Heart left ventricle (tissue), 13 donors: Measurements from ENCODE around the gene PDIA6.

ENCODE experiments used
- CTCF ChIP-seq, 12 donors: fragments of 200-600 bp; sonication (generic) in 4 of 12; IDR thresholded peaks; one replicate each; pipeline versions ENCODE4 v1.5.0 to v1.8.0; 2018 to 2022; ENCODE audit warnings: antibody characterized with exemption in 12 of 12, mild to moderate bottlenecking in 5 of 12
- POLR2A ChIP-seq, 2 donors: fragments of 450-650 bp; IDR thresholded peaks; one replicate each; pipeline ENCODE4 v1.6.1; 2017; ENCODE audit warnings: antibody characterized with exemption in 2 of 2, mild to moderate bottlenecking in 2 of 2, moderate library complexity in 2 of 2
- donor health status: ischemic (EF 13 %, LVEDD 7.1; RV severe dilation, severe dysfunction).
- donor health status: DM: no; HTN: yes; CAD: no.
- donor health status: DM: no; HTN: no; CAD: no.
- donor health status: ischemic (EF 25% LVEDD 6.9; RV normal size, moderate dysfunction).
- donor health status: ischemic (EF 25% LVEDD 5.7; RV mildly dilated, moderate dysfunction).
- donor health status: ischemic (EF 35%, LVEDD 5.7; RV mildly dilated, moderate dysfunction).
- donor health status: nonischemic (EF 11% LVEDD 7.7; RV severe dilation, severe dysfunction).
- donor health status: DM: yes; HTN: yes; CAD: no.
- donor health status: PGD.
- donor health status: ischemic (EF 29% LVEDD 5.4; RV normal size, mild dysfunction).
- donor health status: nonischemic (EF 23%, LVEDD 6.1; RV moderate dilation, normal function).

GRCh38 chr2:10762651-10763460, 49.7 kb downstream of the PDIA6 start:
- no peak for TF ChIP-seq CTCF (IDR thresholded peaks at IDR 0.05)
- no peak for TF ChIP-seq POLR2A (IDR thresholded peaks at IDR 0.05)
